IMR-90 (cell line): ENCODE results near the gene ZMYM1. TPM values are rescaled to one million over a fixed set of nuclear protein-coding genes. Genes with fewer than 3 reads are reported as not detected.

Experiments
- ATAC-seq: fragments of 200-7000 bp; cut with Tn5 transposase; 2 replicates; pipeline ENCODE4 v1.9.1; 2020; ENCODE audit warnings: low read depth, mild to moderate bottlenecking, moderate library complexity
- BruUV-seq: library from RNA; stranded (reverse); fragments of 400-500 nt; replicated peaks from 2 replicates; lab custom pipeline; 2021; lab: Mats Ljungman, UMichigan
- CTCF ChIA-PET: fragments of 300-600 bp; formaldehyde crosslinking; extraction: SDS; loops from one replicate; lab custom pipeline; 2021; ENCODE audit warnings: antibody characterized with exemption; lab: Yijun Ruan, JAX
- POLR2A ChIA-PET: fragments of 300-600 bp; sonication (Branson Sonifier 250); formaldehyde crosslinking; loops from one replicate; lab custom pipeline; 2022; ENCODE audit warnings: antibody characterized with exemption; ENCODE audit not compliant: unreplicated experiment; lab: Charles Lee
- DNase-seq: peaks from one replicate; pipeline ENCODE4 v3.0.0; 2013
- H2AFZ ChIP-seq: replicated peaks from 2 replicates; pipeline ENCODE3; 2013; ENCODE audit warnings: low read length, mild to moderate bottlenecking; ENCODE audit not compliant: poor library complexity
- H2AK5ac ChIP-seq: 2 replicates; pipeline ENCODE4 v1.6.1; 2013; ENCODE audit warnings: low read depth, low read length, inconsistent platforms
- H2AK9ac ChIP-seq: replicated peaks from 2 replicates; pipeline ENCODE3; 2013; ENCODE audit warnings: mild to moderate bottlenecking, low read depth, low read length, moderate library complexity; ENCODE audit not compliant: poor library complexity
- H2BK120ac ChIP-seq: 2 replicates; pipeline ENCODE4 v1.6.1; 2013; ENCODE audit warnings: low read depth, low read length, inconsistent platforms
- H2BK15ac ChIP-seq: 3 replicates; pipeline ENCODE4 v1.6.1; 2013; ENCODE audit warnings: low read depth, low read length, inconsistent platforms
- H2BK20ac ChIP-seq: 2 replicates; pipeline ENCODE4 v1.6.1; 2013; ENCODE audit warnings: low read depth, mild to moderate bottlenecking, inconsistent platforms, low read length, moderate library complexity
- H2BK5ac ChIP-seq: 2 replicates; pipeline ENCODE4 v1.6.1; 2013; ENCODE audit warnings: mild to moderate bottlenecking, low read depth, low read length, inconsistent platforms; ENCODE audit not compliant: poor library complexity, severe bottlenecking
- H3K14ac ChIP-seq: replicated peaks from 2 replicates; pipeline ENCODE4 v1.6.1; 2013; ENCODE audit warnings: low read depth, low read length, inconsistent platforms
- H3K18ac ChIP-seq: 2 replicates; pipeline ENCODE4 v1.6.1; 2013; ENCODE audit warnings: low read depth, low read length, control low read depth
- H3K23ac ChIP-seq: 2 replicates; pipeline ENCODE4 v1.6.1; 2013; ENCODE audit warnings: low read depth, low read length, inconsistent platforms
- H3K27ac ChIP-seq: 2 replicates; pipeline ENCODE4 v1.5.1; 2013; ENCODE audit warnings: mild to moderate bottlenecking, control low read depth, low read length; ENCODE audit not compliant: insufficient read depth
- H3K27me3 ChIP-seq: 2 replicates; pipeline ENCODE4 v1.6.1; 2013; ENCODE audit warnings: low read length; ENCODE audit not compliant: control insufficient read depth, insufficient read depth
- H3K36me3 ChIP-seq: 2 replicates; pipeline ENCODE4 v1.6.1; 2013; ENCODE audit warnings: low read length, mixed read lengths; ENCODE audit not compliant: control insufficient read depth, insufficient read depth
- H3K4ac ChIP-seq: 2 replicates; pipeline ENCODE4 v1.6.1; 2013; ENCODE audit warnings: low read depth, low read length, inconsistent platforms
- H3K4me1 ChIP-seq: 2 replicates; pipeline ENCODE4 v1.6.1; 2013; ENCODE audit warnings: low read length, mixed read lengths; ENCODE audit not compliant: control insufficient read depth, insufficient read depth
- H3K4me2 ChIP-seq: 2 replicates; pipeline ENCODE4 v1.6.1; 2013; ENCODE audit warnings: low read depth, mild to moderate bottlenecking, control low read depth, low read length, moderate library complexity
- H3K4me3 ChIP-seq: 2 replicates; pipeline ENCODE4 v1.5.1; 2013; ENCODE audit warnings: low read depth, mild to moderate bottlenecking, control low read depth, low read length, moderate library complexity; ENCODE audit not compliant: insufficient read depth
- H3K56ac ChIP-seq: 2 replicates; pipeline ENCODE4 v1.6.1; 2013; ENCODE audit warnings: low read length, inconsistent platforms; ENCODE audit not compliant: insufficient read depth; ENCODE audit errors: extremely low read depth
- H3K79me1 ChIP-seq, 2 experiments: 2 replicates each; pipeline ENCODE4 v1.6.1; 2013; ENCODE audit warnings: low read length in 2 of 2, inconsistent platforms in 1 of 2, low read depth in 1 of 2
- H3K9ac ChIP-seq: 2 replicates; pipeline ENCODE4 v1.6.1; 2013; ENCODE audit warnings: low read depth, low read length, control low read depth
- H3K9me1 ChIP-seq: 2 replicates; pipeline ENCODE4 v1.6.1; 2013; ENCODE audit warnings: low read length, inconsistent platforms; ENCODE audit not compliant: insufficient read depth
- H3K9me3 ChIP-seq: 2 replicates; pipeline ENCODE4 v1.6.1; 2013; ENCODE audit warnings: low read length; ENCODE audit not compliant: control insufficient read depth, insufficient read depth
- H4K20me1 ChIP-seq: 2 replicates; pipeline ENCODE4 v1.6.1; 2013; ENCODE audit warnings: low read length, inconsistent platforms; ENCODE audit not compliant: insufficient read depth
- H4K5ac ChIP-seq: 2 replicates; pipeline ENCODE4 v1.6.1; 2013; ENCODE audit warnings: mild to moderate bottlenecking, low read depth, low read length, control low read depth
- H4K8ac ChIP-seq, 2 experiments: 2 replicates each; pipeline ENCODE4 v1.6.1; 2013; ENCODE audit warnings: low read depth in 2 of 2, low read length in 2 of 2, control low read depth in 1 of 2, inconsistent platforms in 1 of 2
- H4K91ac ChIP-seq: 2 replicates; pipeline ENCODE4 v1.6.1; 2013; ENCODE audit warnings: low read depth, low read length, inconsistent platforms; ENCODE audit not compliant: insufficient read depth
- BHLHE40 ChIP-seq: fragments of 150-350 bp; IDR thresholded peaks from 2 replicates; pipeline ENCODE4 v1.6.1; 2016; ENCODE audit warnings: mild to moderate bottlenecking, low read depth, low read length
- CHD1 ChIP-seq: IDR thresholded peaks from 2 replicates; pipeline ENCODE4 v1.6.1; 2012; ENCODE audit warnings: low read depth, low read length, improper control_type of control experiment
- FOS ChIP-seq: fragments of 150-350 bp; IDR thresholded peaks from 2 replicates; pipeline ENCODE4 v1.6.1; 2016; ENCODE audit warnings: low read depth, low read length
- MAFK ChIP-seq: IDR thresholded peaks from 2 replicates; pipeline ENCODE4 v1.6.1; 2012; ENCODE audit warnings: low read depth, low read length, improper control_type of control experiment
- NFE2L2 ChIP-seq: fragments of 150-350 bp; IDR thresholded peaks from 2 replicates; pipeline ENCODE4 v1.6.1; 2016; ENCODE audit warnings: low read depth, mild to moderate bottlenecking, low read length
- POLR2A ChIP-seq: IDR thresholded peaks from 2 replicates; pipeline ENCODE4 v1.6.1; 2012; ENCODE audit warnings: mild to moderate bottlenecking, low read depth, low read length
- SMC3 ChIP-seq: fragments of 150-350 bp; IDR thresholded peaks from 2 replicates; pipeline ENCODE4 v1.6.1; 2016; ENCODE audit warnings: low read depth, mild to moderate bottlenecking, antibody characterized with exemption, low read length, moderate library complexity
- WGBS, 2 experiments: methylation state at CpG; one replicate each; pipeline versions ENCODE4 v1.1.5 to v1.1.7; 2013; ENCODE audit warnings: missing lambda C conversion rate in 2 of 2; ENCODE audit not compliant: insufficient read length in 1 of 2; ENCODE audit errors: extremely low coverage in 2 of 2; 5-methylcytosine and 5-hydroxymethylcytosine counted together
- dilution Hi-C: fragments of 300-500 bp; cut with HindIII; formaldehyde crosslinking; loops from one replicate; pipeline ENCODE4 v1.14.3; 2018; ENCODE audit warnings: low sequenced_read_pairs; ENCODE audit not compliant: unreplicated experiment
- in situ Hi-C: fragments of 300-500 bp; cut with MboI; formaldehyde crosslinking; loops from 3 replicates; pipeline ENCODE4 v1.14.3; 2019; ENCODE audit warnings: low sequenced_read_pairs, inconsistent platforms, mixed read lengths
- intact Hi-C: fragments of 100-400 bp; cut with micrococcal nuclease; formaldehyde crosslinking; loops from 2 replicates; pipeline ENCODE4 v1.10.0; 2022
- polyA plus RNA-seq, 3 experiments: library from polyadenylated mRNA; depleted of rRNA; stranded (reverse); fragments of >200 nt; gene quantifications; 2 replicates each; pipeline ENCODE4 v1.2.3, GENCODE V29; 2012; ENCODE audit warnings: low replicate concordance in 1 of 3
- total RNA-seq: library from RNA; depleted of rRNA; stranded (reverse); fragments of >200 nt; gene quantifications from 2 replicates; pipeline ENCODE4 v1.2.3, GENCODE V29; 2012
- TF ChIP-seq, protein P1 (sequence below): fragments of 150-350 bp; IDR thresholded peaks from 2 replicates; pipeline ENCODE4 v1.6.1; 2017; ENCODE audit warnings: mild to moderate bottlenecking, antibody characterized with exemption, low read length, low read depth
- TF ChIP-seq, protein P2 (sequence below): fragments of 150-350 bp; IDR thresholded peaks from 2 replicates; pipeline ENCODE4 v1.6.1; 2016; ENCODE audit warnings: low read depth, mild to moderate bottlenecking, low read length, moderate library complexity, borderline replicate concordance
- TF ChIP-seq, protein P3 (sequence below): conservative IDR thresholded peaks from 2 replicates; pipeline ENCODE4 v1.5.1; 2012; ENCODE audit warnings: mild to moderate bottlenecking, low read depth, low read length, improper control_type of control experiment

ZMYM1 gene
- total and polyA plus RNA-seq, 2 of the 4 experiments (the other 2 are of a cell fraction) = 7.2 to 33.9 TPM

DNA sequence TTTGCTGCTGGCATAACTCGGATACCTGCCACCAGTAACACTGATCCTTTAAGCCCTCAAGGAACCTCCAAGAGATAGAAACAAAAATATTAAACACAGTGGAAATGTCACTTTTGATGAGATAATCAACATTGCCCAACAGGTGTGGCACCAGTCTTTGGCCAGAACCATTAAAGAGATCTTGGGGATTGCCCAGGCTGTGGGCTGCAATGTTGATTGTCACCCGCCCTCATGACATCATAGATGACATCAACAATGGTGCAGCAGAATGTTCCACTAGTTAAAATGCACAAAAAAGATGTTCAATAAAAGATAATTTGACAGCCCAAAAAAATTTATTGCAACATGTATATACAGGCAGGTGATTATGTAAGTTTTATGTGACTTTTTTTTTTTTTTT, 20.2 kb upstream of the ZMYM1 start:
- intact Hi-C loops = no loop called here
- peaks cover 1% of the 10 kb centered on the region; the same call in 1 of the 2 replicates for H3K27me3 ChIP-seq
- DNase-seq (no peak), ATAC-seq (no peak)
- no peak overlapping the region for H3K56ac ChIP-seq
- H4K5ac ChIP-seq = no peak overlapping the region
- H2BK5ac ChIP-seq = no peak overlapping the region
- no peak overlapping the region for H2BK120ac ChIP-seq
- ChIA-PET POLR2A (no interaction called here), CTCF (no interaction called here)
- in situ Hi-C loops = no loop called here
- H2AK9ac ChIP-seq = no peak overlapping the region
- dilution Hi-C loops = no loop called here
- H3K9me3 ChIP-seq = 0 out of 2 replicates have a peak, but pooled peaks cover 2% of the 10 kb centered on the region
- no peaks in the 10 kb centered on the region for H3K4me1 ChIP-seq
- no peak overlapping the region for H2AK5ac ChIP-seq
- no peak overlapping the region for H4K8ac ChIP-seq
- BruUV-seq = no TSS peak
- no peak overlapping the region for H3K23ac ChIP-seq
- WGBS, 2 experiments = no CpG with 5 or more reads among the region's 2 CpGs
- H4K91ac ChIP-seq = no peak overlapping the region
- no peak overlapping the region for H3K9ac ChIP-seq
- no peak overlapping the region for H2AFZ ChIP-seq
- H3K14ac ChIP-seq = no peak overlapping the region
- no peaks in the 10 kb centered on the region for H3K79me1 ChIP-seq
- TF ChIP-seq MAFK = no peak
- TF ChIP-seq CHD1 = no peak
- TF ChIP-seq, protein P1, sequence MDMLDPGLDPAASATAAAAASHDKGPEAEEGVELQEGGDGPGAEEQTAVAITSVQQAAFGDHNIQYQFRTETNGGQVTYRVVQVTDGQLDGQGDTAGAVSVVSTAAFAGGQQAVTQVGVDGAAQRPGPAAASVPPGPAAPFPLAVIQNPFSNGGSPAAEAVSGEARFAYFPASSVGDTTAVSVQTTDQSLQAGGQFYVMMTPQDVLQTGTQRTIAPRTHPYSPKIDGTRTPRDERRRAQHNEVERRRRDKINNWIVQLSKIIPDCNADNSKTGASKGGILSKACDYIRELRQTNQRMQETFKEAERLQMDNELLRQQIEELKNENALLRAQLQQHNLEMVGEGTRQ = no peak
- TF ChIP-seq, protein P2, sequence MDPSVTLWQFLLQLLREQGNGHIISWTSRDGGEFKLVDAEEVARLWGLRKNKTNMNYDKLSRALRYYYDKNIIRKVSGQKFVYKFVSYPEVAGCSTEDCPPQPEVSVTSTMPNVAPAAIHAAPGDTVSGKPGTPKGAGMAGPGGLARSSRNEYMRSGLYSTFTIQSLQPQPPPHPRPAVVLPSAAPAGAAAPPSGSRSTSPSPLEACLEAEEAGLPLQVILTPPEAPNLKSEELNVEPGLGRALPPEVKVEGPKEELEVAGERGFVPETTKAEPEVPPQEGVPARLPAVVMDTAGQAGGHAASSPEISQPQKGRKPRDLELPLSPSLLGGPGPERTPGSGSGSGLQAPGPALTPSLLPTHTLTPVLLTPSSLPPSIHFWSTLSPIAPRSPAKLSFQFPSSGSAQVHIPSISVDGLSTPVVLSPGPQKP = no peak
- no peak for TF ChIP-seq FOS
- no peak for TF ChIP-seq POLR2A
- no peak for TF ChIP-seq BHLHE40
- no peak for TF ChIP-seq NFE2L2
- no peak for TF ChIP-seq SMC3
- TF ChIP-seq, protein P3, sequence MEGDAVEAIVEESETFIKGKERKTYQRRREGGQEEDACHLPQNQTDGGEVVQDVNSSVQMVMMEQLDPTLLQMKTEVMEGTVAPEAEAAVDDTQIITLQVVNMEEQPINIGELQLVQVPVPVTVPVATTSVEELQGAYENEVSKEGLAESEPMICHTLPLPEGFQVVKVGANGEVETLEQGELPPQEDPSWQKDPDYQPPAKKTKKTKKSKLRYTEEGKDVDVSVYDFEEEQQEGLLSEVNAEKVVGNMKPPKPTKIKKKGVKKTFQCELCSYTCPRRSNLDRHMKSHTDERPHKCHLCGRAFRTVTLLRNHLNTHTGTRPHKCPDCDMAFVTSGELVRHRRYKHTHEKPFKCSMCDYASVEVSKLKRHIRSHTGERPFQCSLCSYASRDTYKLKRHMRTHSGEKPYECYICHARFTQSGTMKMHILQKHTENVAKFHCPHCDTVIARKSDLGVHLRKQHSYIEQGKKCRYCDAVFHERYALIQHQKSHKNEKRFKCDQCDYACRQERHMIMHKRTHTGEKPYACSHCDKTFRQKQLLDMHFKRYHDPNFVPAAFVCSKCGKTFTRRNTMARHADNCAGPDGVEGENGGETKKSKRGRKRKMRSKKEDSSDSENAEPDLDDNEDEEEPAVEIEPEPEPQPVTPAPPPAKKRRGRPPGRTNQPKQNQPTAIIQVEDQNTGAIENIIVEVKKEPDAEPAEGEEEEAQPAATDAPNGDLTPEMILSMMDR = no peak
- no peak overlapping the region for H3K4me2 ChIP-seq
- no peak overlapping the region for H3K4me3 ChIP-seq
- H3K4ac ChIP-seq = no peak overlapping the region
- H3K27ac ChIP-seq = no peak overlapping the region
- no peak overlapping the region for H2BK15ac ChIP-seq
- H3K36me3 ChIP-seq = no peaks in the 10 kb centered on the region
- H2BK20ac ChIP-seq = no peak overlapping the region
- no peaks in the 10 kb centered on the region for H3K9me1 ChIP-seq
- no peaks in the 10 kb centered on the region for H4K20me1 ChIP-seq
- H3K18ac ChIP-seq = no peak overlapping the region
